Ovary (tissue), 9 donors: ENCODE measurements around the gene SYT9. TPM values are rescaled to one million over a fixed set of nuclear protein-coding genes. Genes with fewer than 3 reads are reported as not detected.

Experiments
- DNase-seq, 5 donors: peaks; one replicate each; pipeline ENCODE4 v3.0.0-alpha.2; 2019 to 2020
- H3K27ac ChIP-seq, 2 donors: fragments of 200-600 bp; one replicate each; pipeline versions ENCODE4 v1.5.1 to v1.8.0; 2019 to 2022
- H3K27me3 ChIP-seq: fragments of 200-600 bp; one replicate; pipeline ENCODE4 v1.8.0; 2022
- H3K36me3 ChIP-seq: fragments of 200-600 bp; sonication (generic); one replicate; pipeline ENCODE4 v1.5.1; 2019
- H3K4me1 ChIP-seq: one replicate; pipeline ENCODE4 v1.8.1; 2013; ENCODE audit warnings: mild to moderate bottlenecking, moderate library complexity; ENCODE audit not compliant: insufficient read depth
- H3K4me3 ChIP-seq: fragments of 200-600 bp; sonication (generic); one replicate; pipeline ENCODE4 v1.5.1; 2017
- H3K9me3 ChIP-seq, 2 donors: fragments of 200-600 bp in 1 of 2; sonication (generic) in 1 of 2; one replicate each; pipeline versions ENCODE4 v1.5.1 to v1.8.1; 2013 to 2019; ENCODE audit warnings: mild to moderate bottlenecking in 1 of 2, moderate library complexity in 1 of 2
- CTCF ChIP-seq, 3 donors: fragments of 450-650 bp in 2 of 3; fragments of 200-600 bp in 1 of 3; IDR thresholded peaks; one replicate each; pipeline versions ENCODE4 v1.5.1 to v1.8.0; 2016 to 2022; ENCODE audit warnings: antibody characterized with exemption in 3 of 3, mild to moderate bottlenecking in 1 of 3
- EP300 ChIP-seq: sonication (generic); formaldehyde crosslinking; IDR thresholded peaks from one replicate; pipeline ENCODE4 v1.6.1; 2017; ENCODE audit warnings: antibody characterized with exemption
- POLR2A ChIP-seq: fragments of 450-650 bp; IDR thresholded peaks from one replicate; pipeline ENCODE4 v1.6.1; 2017; ENCODE audit warnings: antibody characterized with exemption, mild to moderate bottlenecking, moderate library complexity
- WGBS, 3 donors: extraction: QIAGEN DNeasy Blood & Tissue Kit in 1 of 3; methylation state at CpG; one replicate each; pipeline versions ENCODE4 v1.1.5 to v1.1.7; 2013 to 2017; 5-methylcytosine and 5-hydroxymethylcytosine counted together
- intact Hi-C, 4 donors: fragments of 100-400 bp; cut with DNase I; formaldehyde crosslinking; loops; one replicate each; pipeline versions ENCODE4 v1.11.0 to v1.15.1; 2022 to 2023
- polyA plus RNA-seq, 2 donors: library from polyadenylated mRNA; stranded (reverse); fragments of 200-250 nt in 1 of 2; fragments of 350-450 nt in 1 of 2; fragmentation: Illumina TruSeq in 1 of 2; extraction: RNeasy Lipid Tissue Mini Kit (QIAGEN cat#74804) in 1 of 2; gene quantifications; one replicate each; pipeline ENCODE4 v1.2.3, GENCODE V29; 2013 to 2014
- total RNA-seq, 7 donors: library from RNA; depleted of rRNA in 2 of 7; stranded (reverse); fragments of >200 nt in 2 of 7; fragmentation: NEBNext Ultra II Directional in 3 of 7; extraction: Animal tissue kit (Norgen Biotek cat#: 25700) in 3 of 7; gene quantifications; one replicate each; pipeline versions ENCODE4 v1.1.0 to v1.2.4, GENCODE V29; 2016 to 2023
- donor health status: DM: no; HTN: no; CAD: no; lungs with moderate emphysema.
- donor health status: DM: no; HTN: no; CAD: no.
- donor health status: Bipolar disorder and iron deficiency.
- donor health status: DM: yes; HTN: yes; CAD: no.
- donor health status: DM: no; HTN: no; CAD: no.
- donor health status: DM: yes; HTN: yes; CAD: no.

Gene SYT9
- total and polyA plus RNA-seq, 9 donors, result 0.05 to 0.48 (median 0.13) TPM; not detected in 3

- intact Hi-C loops, result no loop called here
- Histone ChIP-seq H3K4me1 (no peaks in the 10 kb centered on the region), H3K36me3 (no peaks in the 10 kb centered on the region), H3K27me3 (no peaks in the 10 kb centered on the region), H3K9me3 (no peaks in the 10 kb centered on the region), H3K4me3 (no peak overlapping the region), H3K27ac (no peak overlapping the region)
- TF ChIP-seq POLR2A (no peak), CTCF (IDR thresholded peaks at IDR 0.05) (no peak), EP300 (no peak)
- no peak for DNase-seq
- WGBS, 3 donors, result 50 to 67% (median 62%) methylated on average over 5 of the region's 5 CpGs
These were observed 171.0 kb downstream of the SYT9 start for GRCh38 chr11:7422544-7423331.

- 33 to 50% (median 46%) methylated on average over 3 of the region's 3 CpGs for WGBS, 3 donors
- no peak overlapping the region for H3K4me3 ChIP-seq
- H3K36me3 ChIP-seq, result no peaks in the 10 kb centered on the region
- H3K27ac ChIP-seq, result no peak overlapping the region
- no peak for DNase-seq
- intact Hi-C loops, result no loop called here
- TF ChIP-seq CTCF (IDR thresholded peaks at IDR 0.05) (no peak), EP300 (no peak), POLR2A (no peak)
- H3K27me3 ChIP-seq, result no peaks in the 10 kb centered on the region
- no peaks in the 10 kb centered on the region for H3K4me1 ChIP-seq
- H3K9me3 ChIP-seq, result no peaks in the 10 kb centered on the region
These were observed 172.2 kb downstream of the SYT9 start for GRCh38 chr11:7423946-7424345.

- no peak for TF ChIP-seq CTCF (IDR thresholded peaks at IDR 0.05)
- no peak for TF ChIP-seq POLR2A
- TF ChIP-seq EP300, result no peak
- no peaks in the 10 kb centered on the region for H3K27me3 ChIP-seq
- H3K36me3 ChIP-seq, result no peaks in the 10 kb centered on the region
- H3K27ac ChIP-seq, result no peak overlapping the region
- intact Hi-C loops, result no loop called here
- no peak overlapping the region for H3K4me3 ChIP-seq
- H3K4me1 ChIP-seq, result no peaks in the 10 kb centered on the region
- WGBS, 3 donors, result 84 to 90% (median 86%) methylated on average over 3 of the region's 3 CpGs
- no peaks in the 10 kb centered on the region for H3K9me3 ChIP-seq
- no peak for DNase-seq
These were observed 176.0 kb downstream of the SYT9 start for GRCh38 chr11:7427733-7428132.

DNA sequence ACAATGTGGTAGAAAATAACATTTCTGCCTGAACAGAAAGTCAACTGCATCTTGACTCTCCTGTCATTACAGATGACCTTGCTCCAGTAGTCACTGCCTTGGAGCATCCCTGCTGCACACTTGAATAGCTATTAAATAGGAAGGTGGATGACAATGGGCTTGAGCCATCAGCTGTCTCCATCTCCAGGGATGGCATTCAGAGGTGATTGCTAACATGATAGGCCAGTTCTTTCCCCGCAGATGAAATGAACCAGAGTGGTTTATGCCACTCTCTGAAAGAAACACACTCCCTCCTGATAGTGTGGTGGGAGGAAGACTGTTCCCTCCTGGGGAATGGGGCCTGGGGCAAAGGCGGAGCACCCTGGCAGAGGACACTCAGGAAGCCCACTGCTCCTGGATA is 176.5 kb downstream of the SYT9 start:
- no peaks in the 10 kb centered on the region for H3K36me3 ChIP-seq
- TF ChIP-seq CTCF (IDR thresholded peaks at IDR 0.05) (no peak), EP300 (no peak), POLR2A (no peak)

More for the DNA sequence above, 176.5 kb downstream of the SYT9 start:
- no peak for DNase-seq
- H3K4me3 ChIP-seq, result no peak overlapping the region
- H3K4me1 ChIP-seq, result no peaks in the 10 kb centered on the region
- no peaks in the 10 kb centered on the region for H3K9me3 ChIP-seq
- H3K27ac ChIP-seq, result no peak overlapping the region
- H3K27me3 ChIP-seq, result no peaks in the 10 kb centered on the region
- intact Hi-C loops, result no loop called here
- 85 to 88% (median 88%) methylated on average over 2 of the region's 2 CpGs for WGBS, 3 donors
